GM10266 (cell line): ENCODE results near the gene NUP98.
"Not testable (repeated sequence)": the region's sequence is repeated elsewhere in the genome, so short reads cannot be mapped to it uniquely, and the experiment has no call there.

Experiments
- DNase-seq: peaks from one replicate; pipeline ENCODE4 v3.0.0; 2012; ENCODE audit errors: extremely low spot score
- TF ChIP-seq, protein P1 (sequence below): IDR thresholded peaks from 2 replicates; pipeline ENCODE4 v1.5.1; 2012; ENCODE audit warnings: mild to moderate bottlenecking, low read depth; ENCODE audit not compliant: control insufficient read depth, insufficient read depth; ENCODE audit errors: missing control alignments

The NUP98 gene

GRCh38 chr11:3817181-3817800 is 19.9 kb upstream of the NUP98 start:
- TF ChIP-seq, protein P1, sequence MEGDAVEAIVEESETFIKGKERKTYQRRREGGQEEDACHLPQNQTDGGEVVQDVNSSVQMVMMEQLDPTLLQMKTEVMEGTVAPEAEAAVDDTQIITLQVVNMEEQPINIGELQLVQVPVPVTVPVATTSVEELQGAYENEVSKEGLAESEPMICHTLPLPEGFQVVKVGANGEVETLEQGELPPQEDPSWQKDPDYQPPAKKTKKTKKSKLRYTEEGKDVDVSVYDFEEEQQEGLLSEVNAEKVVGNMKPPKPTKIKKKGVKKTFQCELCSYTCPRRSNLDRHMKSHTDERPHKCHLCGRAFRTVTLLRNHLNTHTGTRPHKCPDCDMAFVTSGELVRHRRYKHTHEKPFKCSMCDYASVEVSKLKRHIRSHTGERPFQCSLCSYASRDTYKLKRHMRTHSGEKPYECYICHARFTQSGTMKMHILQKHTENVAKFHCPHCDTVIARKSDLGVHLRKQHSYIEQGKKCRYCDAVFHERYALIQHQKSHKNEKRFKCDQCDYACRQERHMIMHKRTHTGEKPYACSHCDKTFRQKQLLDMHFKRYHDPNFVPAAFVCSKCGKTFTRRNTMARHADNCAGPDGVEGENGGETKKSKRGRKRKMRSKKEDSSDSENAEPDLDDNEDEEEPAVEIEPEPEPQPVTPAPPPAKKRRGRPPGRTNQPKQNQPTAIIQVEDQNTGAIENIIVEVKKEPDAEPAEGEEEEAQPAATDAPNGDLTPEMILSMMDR: no peak
- DNase-seq: no peak

- TF ChIP-seq, protein P1: no peak
- no peak for DNase-seq
These were observed 19.3 kb upstream of the NUP98 start for GRCh38 chr11:3816673-3817072.

DNA sequence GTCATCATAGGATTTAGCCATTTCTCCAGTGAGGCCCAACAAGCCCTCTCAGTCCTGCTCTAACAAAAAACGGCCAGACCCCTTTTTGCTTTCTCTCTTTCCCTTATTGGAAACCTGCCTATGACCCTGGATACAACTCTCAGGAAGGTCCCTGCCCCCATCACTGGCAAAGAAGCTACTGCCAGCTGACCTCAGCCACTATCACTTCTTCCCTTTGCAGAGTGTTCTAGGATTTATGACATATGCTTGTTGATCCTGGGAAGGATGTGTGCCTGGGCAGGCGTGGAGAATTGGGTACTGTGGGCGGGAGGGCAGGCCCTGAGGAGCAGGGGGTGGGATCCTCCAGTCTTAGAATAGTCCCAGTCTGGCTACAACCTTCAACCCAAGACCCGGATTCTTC is 18.5 kb upstream of the NUP98 start:
- no peak for DNase-seq
- TF ChIP-seq, protein P1: no peak

- DNase-seq: not testable (repeated sequence)
These were observed 17.5 kb upstream of the NUP98 start for GRCh38 chr11:3814832-3815231.

DNA sequence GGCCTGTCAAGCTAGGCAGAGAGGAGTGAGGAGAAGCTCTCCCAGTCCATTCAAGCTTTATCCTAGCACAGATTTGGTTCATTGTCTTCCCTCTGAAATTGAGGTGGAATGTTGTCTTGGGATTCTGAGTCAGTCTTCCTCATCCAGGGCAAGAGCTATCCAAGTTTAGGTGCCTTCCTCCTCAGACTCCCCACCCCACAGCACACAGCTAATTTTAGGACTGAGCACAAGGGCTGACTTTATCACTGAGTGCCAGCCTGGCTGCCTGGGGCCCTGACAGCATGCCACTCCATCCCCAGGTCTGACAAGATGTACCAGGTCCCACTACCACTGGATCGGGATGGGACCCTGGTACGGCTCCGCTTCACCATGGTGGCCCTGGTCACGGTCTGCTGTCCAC is 13.6 kb upstream of the NUP98 start:
- TF ChIP-seq, protein P1: no peak
- DNase-seq: no peak

DNA sequence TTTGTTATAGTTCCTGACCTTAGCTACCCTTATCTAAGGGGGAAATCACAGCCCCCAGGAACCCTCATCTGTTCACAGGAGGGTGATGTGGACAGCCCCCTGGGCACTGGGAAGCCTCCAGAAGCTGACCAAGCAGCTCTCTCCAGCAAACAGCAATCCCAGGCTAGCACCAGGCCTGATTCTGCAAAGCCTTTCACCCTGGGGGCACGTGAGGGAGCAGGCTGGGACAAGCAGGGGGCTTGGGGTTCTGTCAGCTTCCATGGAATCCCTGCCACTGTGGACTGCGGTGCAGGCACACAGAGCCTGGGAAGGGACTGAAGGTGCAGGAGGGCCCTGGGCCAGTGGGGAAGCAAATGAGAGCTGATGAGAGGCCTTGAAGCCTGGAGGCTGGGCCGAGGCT is 13.1 kb upstream of the NUP98 start:
- DNase-seq: no peak
- TF ChIP-seq, protein P1: no peak

GRCh38 chr11:3809624-3809928 is 12.2 kb upstream of the NUP98 start:
- TF ChIP-seq, protein P1: no peak
- no peak for DNase-seq
